ENCODE measurements around the gene XRCC1. TPM values are rescaled to one million over a fixed set of nuclear protein-coding genes. Genes with fewer than 3 reads are reported as not detected.

The XRCC1 gene
- total and polyA plus RNA-seq, 2 of the 8 experiments (the other 6 are each of a cell fraction or from before 2014, with no cell fraction given) = 42.5 to 44.4 TPM

GRCh38 chr19:43581467-43581866, 6.1 kb upstream of the XRCC1 start (continued):
- no peak for TF ChIP-seq CHD7 (IDR thresholded peaks at IDR 0.05; ENCODE audit: insufficient replicate concordance, low read length)
- no peak for TF ChIP-seq RXRA (IDR thresholded peaks at IDR 0.05; ENCODE audit: insufficient read depth, low read depth, low read length)
- TF ChIP-seq BCL11A (IDR thresholded peaks at IDR 0.05; ENCODE audit: low read depth in 2 of 2, low read length in 2 of 2) = no peak
- TF ChIP-seq HDAC2 (IDR thresholded peaks at IDR 0.05; ENCODE audit: borderline replicate concordance in 1 of 2, low read depth in 2 of 2, low read length in 2 of 2) = no peak
- TF ChIP-seq CTBP2 (IDR thresholded peaks at IDR 0.05; ENCODE audit: borderline replicate concordance, insufficient read depth, insufficient read length, low read length) = no peak
- TF ChIP-seq CBX8 (IDR thresholded peaks at IDR 0.05; ENCODE audit: borderline replicate concordance, low read depth, low read length) = no peak
- no peak for TF ChIP-seq USF2 (IDR thresholded peaks at IDR 0.05; ENCODE audit: low read length)
- no peak for TF ChIP-seq POU5F1 (IDR thresholded peaks at IDR 0.05; ENCODE audit: low read depth, low read length)
- no peak for TF ChIP-seq CREB1 (IDR thresholded peaks at IDR 0.05)
